GM12892 (cell line): ENCODE data around the gene APPBP2.
"Not testable (repeated sequence)": the region's sequence is repeated elsewhere in the genome, so short reads cannot be mapped to it uniquely, and the experiment has no call there.

ENCODE experiments used
- DNase-seq: peaks from one replicate; pipeline ENCODE4 v3.0.0; 2011; ENCODE audit not compliant: insufficient read length
- FAIRE-seq: peaks from 2 replicates; lab custom pipeline; 2011; peaks lifted over from hg19 to GRCh38; lab: Jason Lieb, UNC
- POLR2A ChIP-seq: IDR thresholded peaks from 2 replicates; pipeline ENCODE4 v1.6.1; 2011; ENCODE audit warnings: low read depth, low read length, control low read depth
- POLR2AphosphoS5 ChIP-seq: IDR thresholded peaks from 2 replicates; pipeline ENCODE4 v1.6.1; 2011; ENCODE audit warnings: low read depth, low read length, control low read depth
- TAF1 ChIP-seq: IDR thresholded peaks from 2 replicates; pipeline ENCODE4 v1.6.1; 2011; ENCODE audit warnings: low read depth, mild to moderate bottlenecking, control low read depth, low read length, borderline replicate concordance

APPBP2 gene

GRCh38 chr17:60513014-60513413, 13.0 kb downstream of the APPBP2 start:
- FAIRE-seq (no peak), DNase-seq (no peak)
- no peak for TF ChIP-seq POLR2AphosphoS5
- TF ChIP-seq POLR2A = no peak
- TF ChIP-seq TAF1 = no peak

GRCh38 chr17:60510723-60511122, 15.3 kb downstream of the APPBP2 start:
- TF ChIP-seq TAF1 (no peak), POLR2A (no peak), POLR2AphosphoS5 (no peak)
- FAIRE-seq (no peak), DNase-seq (no peak)

GRCh38 chr17:60510031-60510430, 16.0 kb downstream of the APPBP2 start:
- TF ChIP-seq POLR2A = no peak
- TF ChIP-seq POLR2AphosphoS5 = no peak
- no peak for TF ChIP-seq TAF1
- FAIRE-seq = no peak
- no peak for DNase-seq

GRCh38 chr17:60508384-60508980, 17.6 kb downstream of the APPBP2 start:
- no peak for TF ChIP-seq POLR2A
- TF ChIP-seq POLR2AphosphoS5 = no peak
- no peak for TF ChIP-seq TAF1
- FAIRE-seq = no peak
- DNase-seq = no peak

GRCh38 chr17:60506312-60506711, 19.7 kb downstream of the APPBP2 start:
- FAIRE-seq = no peak
- no peak for DNase-seq
- no peak for TF ChIP-seq POLR2AphosphoS5
- no peak for TF ChIP-seq TAF1
- no peak for TF ChIP-seq POLR2A

GRCh38 chr17:60502145-60502544, 23.9 kb downstream of the APPBP2 start:
- TF ChIP-seq POLR2A = no peak
- no peak for TF ChIP-seq POLR2AphosphoS5
- no peak for TF ChIP-seq TAF1
- FAIRE-seq (no peak), DNase-seq (no peak)

GRCh38 chr17:60501589-60501988, 24.5 kb downstream of the APPBP2 start:
- FAIRE-seq (no peak), DNase-seq (no peak)
- TF ChIP-seq POLR2A (no peak), TAF1 (no peak), POLR2AphosphoS5 (no peak)

- DNase-seq = no peak
- TF ChIP-seq POLR2AphosphoS5 (no peak), TAF1 (no peak), POLR2A (no peak)
- FAIRE-seq = no peak
Observed at GRCh38 chr17:60496041-60496440, 30.0 kb downstream of the APPBP2 start.

- FAIRE-seq (no peak), DNase-seq (no peak)
- TF ChIP-seq POLR2A = no peak
- TF ChIP-seq POLR2AphosphoS5 = no peak
- no peak for TF ChIP-seq TAF1
Observed at GRCh38 chr17:60495260-60495659, 30.8 kb downstream of the APPBP2 start.

- DNase-seq (no peak), FAIRE-seq (no peak)
- no peak for TF ChIP-seq POLR2AphosphoS5
- TF ChIP-seq TAF1 = no peak
Observed at GRCh38 chr17:60493847-60494321, 32.2 kb downstream of the APPBP2 start.

GRCh38 chr17:60491771-60492170, 34.3 kb downstream of the APPBP2 start:
- FAIRE-seq (no peak), DNase-seq (no peak)
- TF ChIP-seq POLR2AphosphoS5 (no peak), TAF1 (no peak), POLR2A (no peak)

- not testable (repeated sequence) for DNase-seq, FAIRE-seq
Observed at GRCh38 chr17:60490594-60490993, 35.4 kb downstream of the APPBP2 start.
